Islet of Langerhans (tissue), 1 donor: Measurements from ENCODE around the gene INPP4B.
A peak's percentile ranks its signal among the peaks of the same experiment; 100 is the strongest.

Experiments used
- FAIRE-seq: peaks from one replicate; lab custom pipeline; 2011; peaks lifted over from hg19 to GRCh38; lab: Jason Lieb, UNC

INPP4B gene

GRCh38 chr4:142846108-142846728 is at the start of gene INPP4B:
Gene INPP4B (minus strand): TSS chr4:142846301.
- no peak for FAIRE-seq

DNA sequence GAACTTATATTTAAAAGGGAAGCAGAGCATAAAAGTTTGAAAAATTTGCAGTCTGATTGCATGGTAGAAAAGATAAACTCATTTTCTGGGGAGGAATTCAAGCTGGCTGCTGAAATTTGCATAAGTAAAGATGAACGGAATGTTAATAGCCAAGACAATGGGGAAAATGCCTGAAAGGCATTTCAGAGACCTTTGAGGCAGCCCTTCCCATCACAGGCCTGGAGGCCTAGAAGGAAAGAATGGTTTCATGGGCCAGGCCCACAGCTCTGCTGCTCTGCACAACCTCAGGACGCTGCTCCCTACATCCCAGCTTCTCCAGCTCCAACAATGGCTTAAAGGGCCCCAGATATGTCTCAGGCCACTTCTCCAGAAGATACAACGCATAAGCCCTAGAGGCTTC is 46.9 kb upstream of the INPP4B start:
- FAIRE-seq = no peak

DNA sequence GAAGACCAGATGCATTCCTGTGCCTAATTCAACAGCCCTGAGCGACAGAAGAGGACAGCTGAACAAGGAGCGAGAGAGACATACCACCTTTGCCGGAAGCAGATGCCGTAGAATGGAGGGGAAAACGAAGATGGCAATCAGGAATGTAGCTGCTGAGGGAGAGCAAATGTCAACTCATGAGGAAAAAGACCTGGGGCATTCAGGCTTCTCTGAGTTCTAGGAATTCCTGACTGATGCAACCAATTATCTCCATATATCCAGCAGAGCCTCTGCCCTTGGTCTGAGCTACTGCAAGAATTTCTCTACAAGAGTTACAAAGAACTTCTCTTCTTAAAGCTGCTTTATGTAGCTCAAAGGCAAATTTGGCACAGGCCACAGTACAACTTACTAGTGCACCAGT is 40.5 kb upstream of the INPP4B start:
- FAIRE-seq = no peak

DNA sequence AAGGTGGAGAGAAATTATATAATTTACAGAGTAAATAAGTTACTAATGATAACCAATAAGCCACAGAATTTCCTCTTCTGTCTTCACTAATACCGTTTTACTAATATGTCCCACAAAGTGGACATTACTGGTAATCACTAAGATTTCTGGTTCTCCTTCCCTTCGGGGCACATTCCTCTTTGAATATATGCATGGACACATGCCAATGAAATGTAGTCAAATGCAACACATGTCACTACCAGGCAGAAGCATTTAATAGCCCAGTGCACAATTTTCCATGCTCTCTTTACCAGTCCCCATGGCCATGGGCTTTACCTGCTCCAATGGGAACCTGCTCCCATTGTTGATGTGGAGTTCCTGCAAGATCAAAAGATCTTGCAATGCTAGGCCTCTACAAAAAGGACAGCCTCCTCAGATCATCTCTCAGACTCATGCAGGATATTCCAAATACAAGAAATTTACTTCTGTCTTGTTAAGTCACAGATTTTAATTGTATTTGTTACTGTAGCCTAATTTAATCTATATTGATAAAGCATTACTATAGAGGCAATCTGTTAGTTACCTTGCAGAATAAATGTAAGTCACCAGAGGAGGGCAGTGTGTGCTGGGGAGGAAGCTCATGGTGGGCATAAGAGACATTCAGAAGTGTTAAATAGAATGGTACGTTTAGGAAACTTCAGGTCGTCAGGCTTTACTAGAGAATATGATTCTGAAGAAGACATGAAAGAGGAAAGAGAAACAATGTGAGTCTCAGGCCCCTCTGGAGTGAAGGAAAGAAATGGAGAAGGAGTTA is 37.1 kb upstream of the INPP4B start:
- no peak for FAIRE-seq

GRCh38 chr4:142882159-142882558 is 36.1 kb upstream of the INPP4B start:
- FAIRE-seq = no peak

DNA sequence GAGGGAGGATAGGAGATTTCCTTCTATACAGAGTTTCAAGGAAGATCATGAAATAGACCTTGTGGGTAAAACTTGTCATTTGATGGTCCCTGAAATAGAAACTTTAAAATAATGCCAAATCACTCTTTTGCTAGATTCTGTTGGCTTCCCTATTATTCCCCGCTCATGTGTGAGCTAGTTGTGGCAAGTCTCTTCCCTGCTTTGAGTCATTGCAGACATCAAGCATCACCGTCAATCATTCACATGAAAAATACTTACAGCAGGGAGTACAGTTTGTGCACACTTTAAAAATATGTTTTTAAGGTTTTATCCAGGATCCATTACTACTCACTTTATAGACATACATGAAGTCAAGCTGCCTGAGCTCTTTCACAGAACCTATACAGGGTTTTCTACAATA is 35.2 kb upstream of the INPP4B start:
- no peak for FAIRE-seq

DNA sequence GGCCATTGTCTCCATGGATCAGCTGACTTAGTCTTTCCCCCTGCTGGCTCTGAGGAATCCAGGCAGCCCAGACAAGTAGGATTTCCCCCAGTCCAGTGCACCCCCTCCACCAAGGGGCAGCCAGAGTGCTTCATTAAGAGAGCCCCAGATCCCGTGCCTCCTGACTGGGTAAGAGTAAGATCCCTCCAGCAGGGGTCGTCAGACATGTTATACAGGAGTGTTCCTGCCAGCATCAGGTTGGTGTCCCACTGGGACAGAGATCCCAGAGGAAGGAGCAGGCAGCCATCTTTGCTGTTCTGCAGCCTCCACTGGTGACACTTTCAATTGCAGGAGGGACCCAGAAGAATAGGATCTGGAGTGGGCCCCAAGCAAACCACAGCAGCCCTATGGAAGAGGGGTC is 29.0 kb upstream of the INPP4B start:
- FAIRE-seq = no peak

DNA sequence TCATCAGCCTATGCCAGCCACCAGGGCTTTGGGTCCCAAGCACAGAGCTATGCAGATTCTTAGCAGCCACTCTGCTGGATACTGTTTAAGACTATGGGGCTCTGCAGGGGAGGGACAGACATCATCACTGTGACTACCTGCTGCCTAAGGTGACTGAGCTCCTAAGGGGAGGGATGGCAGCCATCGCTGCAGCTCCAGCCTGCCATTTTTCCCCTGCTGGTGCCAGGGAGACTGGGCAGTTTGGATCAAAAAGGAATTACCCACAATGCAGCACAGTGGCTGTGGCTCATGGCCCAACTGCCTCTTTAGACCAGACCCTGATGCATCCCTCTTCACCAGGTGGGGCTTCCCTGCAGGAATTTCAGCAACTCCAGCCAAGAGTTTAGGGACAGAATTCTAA is 28.6 kb upstream of the INPP4B start:
- no peak for FAIRE-seq

DNA sequence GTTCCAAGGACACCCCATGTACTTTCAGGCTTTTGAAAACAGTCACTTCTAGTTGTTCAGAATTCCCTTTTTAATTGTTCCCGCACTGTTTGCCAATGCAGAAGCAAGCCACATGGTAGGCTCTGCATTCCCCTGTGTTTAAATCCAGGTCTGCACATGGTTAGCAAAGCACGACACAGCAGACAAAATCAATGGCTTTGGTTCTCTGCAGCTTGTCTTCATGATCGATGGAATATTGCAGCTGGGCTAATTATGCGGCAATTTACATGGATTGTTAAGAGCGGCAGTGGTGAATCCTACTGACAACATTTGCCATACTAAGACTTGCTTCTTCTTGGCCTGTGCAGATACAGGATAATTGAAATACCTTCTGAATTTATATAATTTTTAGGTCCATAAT is 20.6 kb upstream of the INPP4B start:
- FAIRE-seq = no peak

- FAIRE-seq = no peak
Measured at GRCh38 chr4:142861351-142861750, 15.2 kb upstream of the INPP4B start.

GRCh38 chr4:142858965-142859364 is 12.9 kb upstream of the INPP4B start:
- FAIRE-seq = no peak

DNA sequence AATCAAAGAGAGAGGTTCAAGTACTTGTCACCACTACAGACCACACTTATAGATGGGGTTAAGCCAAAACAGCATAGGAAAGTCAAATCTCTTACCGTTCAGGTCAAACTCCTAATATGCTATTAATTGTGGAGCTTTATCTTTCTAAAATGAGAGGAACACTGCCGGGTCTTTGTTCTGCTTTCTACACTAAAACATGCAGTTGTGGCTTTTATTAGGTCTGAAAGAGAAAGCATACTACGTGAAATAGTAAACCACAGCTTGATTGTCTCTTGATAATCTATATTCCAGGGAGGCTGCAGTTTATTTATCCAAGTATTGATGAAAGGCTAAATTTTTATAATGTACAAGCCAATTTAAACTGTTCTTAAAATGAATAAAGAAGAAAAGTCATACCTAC is 12.3 kb upstream of the INPP4B start:
- FAIRE-seq = no peak

DNA sequence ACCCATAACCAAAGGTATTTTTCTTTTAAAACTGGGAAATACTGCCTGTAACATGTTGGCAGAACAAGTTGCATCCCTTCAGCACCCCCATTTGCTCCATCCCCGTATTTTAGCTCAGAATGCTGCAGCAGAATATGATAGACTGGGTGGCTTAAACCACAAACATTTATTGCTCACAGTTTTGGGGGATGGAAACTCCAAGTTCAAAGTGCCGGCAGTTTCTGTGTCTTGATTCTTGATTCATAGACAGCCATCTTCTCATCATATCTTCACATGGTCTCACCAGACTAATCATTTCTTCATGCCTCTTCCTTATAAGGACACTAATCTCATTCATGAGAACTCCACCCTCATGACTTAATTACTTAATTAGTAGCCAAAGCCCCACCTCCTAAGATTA is 10.5 kb upstream of the INPP4B start:
- no peak for FAIRE-seq

- no peak for FAIRE-seq
Measured at GRCh38 chr4:142850478-142850877, 4.4 kb upstream of the INPP4B start.

DNA sequence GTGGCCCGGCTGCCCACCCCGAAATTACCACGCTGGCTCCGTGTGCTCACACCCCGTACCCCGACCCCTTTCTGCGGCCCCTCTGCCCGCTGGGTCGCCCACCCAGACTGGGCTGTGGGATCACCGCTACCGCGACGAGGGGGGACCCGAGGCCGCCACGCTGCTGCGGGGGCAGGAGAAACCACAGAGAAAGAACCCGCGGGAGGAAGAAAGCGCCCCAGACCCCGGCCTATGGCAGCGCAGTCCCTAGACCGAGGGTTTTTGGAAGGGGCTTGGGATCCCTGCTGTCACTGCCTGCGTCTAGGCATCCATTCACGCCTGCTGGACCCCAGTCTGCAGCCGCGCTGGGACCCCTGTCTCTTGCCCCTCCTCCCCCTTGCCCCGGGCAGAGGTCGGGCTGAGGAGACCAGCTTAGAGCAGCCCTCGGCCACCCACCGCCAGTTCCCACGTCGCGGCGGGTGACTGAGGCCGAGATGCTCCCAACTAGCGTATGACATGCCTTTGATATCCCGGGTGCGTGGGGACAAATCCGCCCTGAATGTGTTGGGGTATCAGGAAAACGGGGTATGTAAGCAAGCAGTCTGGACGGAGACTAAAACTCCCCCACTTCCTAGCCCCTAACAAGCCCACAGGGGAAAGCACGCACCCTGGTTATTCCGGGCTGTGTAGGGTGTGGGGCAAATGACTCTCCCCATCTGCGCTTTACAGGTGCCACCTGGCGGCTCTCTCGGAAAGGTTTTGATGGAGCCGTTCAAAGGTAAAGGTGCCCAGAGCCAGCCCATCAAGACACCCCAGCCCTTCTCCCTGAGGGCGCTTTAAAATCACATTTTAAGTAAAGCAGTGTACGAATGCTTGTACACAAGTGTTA is 862 bp upstream of the INPP4B start:
- FAIRE-seq = no peak

DNA sequence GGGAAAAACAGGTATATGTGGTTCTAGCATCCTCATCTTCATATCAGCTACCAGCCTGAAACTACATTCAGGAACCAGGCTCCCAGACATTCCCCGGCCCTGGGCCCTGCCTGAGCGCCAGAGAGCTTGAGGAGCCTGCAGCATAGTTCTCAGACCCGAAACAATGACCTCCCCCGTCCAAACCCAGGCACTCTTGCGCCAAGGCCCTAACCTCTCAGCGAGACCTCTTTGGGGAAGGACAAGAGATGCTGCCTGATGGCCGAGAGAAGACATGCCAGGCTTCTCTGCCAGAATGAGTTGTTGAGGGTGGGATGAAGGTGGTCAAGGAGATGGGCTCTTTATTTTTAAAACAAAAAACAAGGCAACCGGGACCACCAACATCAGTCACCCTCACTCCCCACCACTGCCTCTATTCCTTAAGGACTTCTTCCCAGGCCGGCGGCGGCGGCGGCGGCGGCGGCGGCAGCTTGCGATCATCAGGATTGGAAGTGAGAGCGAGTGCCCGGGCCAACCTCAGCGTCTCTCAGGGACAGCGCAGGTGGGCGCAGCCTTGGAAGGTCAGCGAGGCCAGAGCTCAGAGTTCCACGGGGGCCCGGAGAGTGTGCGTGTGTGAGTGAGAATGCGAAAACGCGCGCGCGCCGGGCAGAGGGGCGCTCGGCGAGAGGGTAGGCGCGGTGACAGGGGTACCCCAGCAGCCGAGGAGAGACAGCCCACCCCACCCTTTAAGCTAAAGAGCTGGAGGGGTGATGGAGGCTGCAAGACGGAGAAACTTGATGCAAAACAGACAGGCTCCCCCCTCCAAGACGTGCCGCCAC is 601 bp downstream of the INPP4B start:
- FAIRE-seq = no peak

DNA sequence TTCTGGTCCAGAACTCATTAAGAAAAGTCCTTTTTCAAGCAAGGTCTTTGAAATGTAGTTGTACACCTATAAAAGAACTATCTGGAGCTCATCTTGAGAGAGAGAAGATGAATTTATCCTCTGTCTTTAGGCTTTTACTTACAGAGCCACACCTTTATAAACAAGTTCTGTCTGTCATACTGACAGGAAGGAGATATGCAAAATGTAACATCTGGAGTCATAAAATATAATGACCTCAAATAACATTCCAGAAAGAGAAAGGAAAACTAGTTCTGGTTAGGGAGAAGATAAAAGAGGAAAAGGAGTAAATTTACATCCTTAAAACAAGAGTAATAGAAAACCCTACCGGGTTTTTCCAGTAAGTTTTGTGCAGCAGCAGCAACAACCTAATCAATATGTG is 1.3 kb downstream of the INPP4B start:
- no peak for FAIRE-seq

- FAIRE-seq = peak; percentile 98
Measured at GRCh38 chr4:142840516-142841123, 5.5 kb downstream of the INPP4B start.

- no peak for FAIRE-seq
Measured at GRCh38 chr4:142838778-142839177, 7.3 kb downstream of the INPP4B start.

GRCh38 chr4:142832022-142832421 is 14.1 kb downstream of the INPP4B start:
- FAIRE-seq = no peak

GRCh38 chr4:142826503-142827241 is 19.4 kb downstream of the INPP4B start:
- no peak for FAIRE-seq
